Measurements from ENCODE around the gene GAREM1.

GAREM1 gene

GRCh38 chr18:32439802-32440201 is 30.9 kb downstream of the GAREM1 start:
- peak; percentile 22 for TF ChIP-seq CTCF (IDR thresholded peaks at IDR 0.05; ENCODE audit: low read depth, low read length)
- no peak for DNase-seq (ENCODE audit: low read depth in 2 of 2)
- no peak overlapping the region for H3K4me3 ChIP-seq (replicated peaks in 1 of 2; ENCODE audit: low read depth in 2 of 2, low read length in 2 of 2)

GRCh38 chr18:32439241-32439640 is 31.4 kb downstream of the GAREM1 start:
- H3K4me3 ChIP-seq (replicated peaks in 1 of 2; ENCODE audit: low read depth in 2 of 2, low read length in 2 of 2): no peak overlapping the region
- TF ChIP-seq CTCF (IDR thresholded peaks at IDR 0.05; ENCODE audit: low read depth, low read length): no peak
- no peak for DNase-seq (ENCODE audit: low read depth in 2 of 2)

- no peak overlapping the region for H3K4me3 ChIP-seq (replicated peaks in 1 of 2; ENCODE audit: low read depth in 2 of 2, low read length in 2 of 2)
- TF ChIP-seq CTCF (IDR thresholded peaks at IDR 0.05; ENCODE audit: low read depth, low read length): no peak
- no peak for DNase-seq (ENCODE audit: low read depth in 2 of 2)
Measured at GRCh38 chr18:32438173-32438572, 32.5 kb downstream of the GAREM1 start.

- no peak for TF ChIP-seq CTCF (IDR thresholded peaks at IDR 0.05; ENCODE audit: low read depth, low read length)
- H3K4me3 ChIP-seq (replicated peaks in 1 of 2; ENCODE audit: low read depth in 2 of 2, low read length in 2 of 2): no peak overlapping the region
- peak in 1 of 2 donors; percentile 47 for DNase-seq (ENCODE audit: low read depth in 2 of 2)
Measured at GRCh38 chr18:32437100-32437834, 33.4 kb downstream of the GAREM1 start.

GRCh38 chr18:32435631-32436500 is 34.8 kb downstream of the GAREM1 start:
- TF ChIP-seq CTCF (IDR thresholded peaks at IDR 0.05; ENCODE audit: low read depth, low read length): no peak
- no peak for DNase-seq (ENCODE audit: low read depth in 2 of 2)
- no peak overlapping the region for H3K4me3 ChIP-seq (replicated peaks in 1 of 2; ENCODE audit: low read depth in 2 of 2, low read length in 2 of 2)

GRCh38 chr18:32431753-32432152 is 38.9 kb downstream of the GAREM1 start:
- H3K4me3 ChIP-seq (replicated peaks in 1 of 2; ENCODE audit: low read depth in 2 of 2, low read length in 2 of 2): no peak overlapping the region
- DNase-seq (ENCODE audit: low read depth in 2 of 2): no peak
- no peak for TF ChIP-seq CTCF (IDR thresholded peaks at IDR 0.05; ENCODE audit: low read depth, low read length)
